HepG2 (cell line): ENCODE data around the gene TBC1D30.

Source experiments
- BCLAF1 ChIP-seq: fragments of 450-650 bp; IDR thresholded peaks from 2 replicates; pipeline ENCODE4 v1.6.1; 2017; ENCODE audit warnings: mild to moderate bottlenecking
- CCAR2 ChIP-seq: fragments of 200-400 bp; formaldehyde crosslinking; optimal IDR thresholded peaks from 2 replicates; pipeline ENCODE3; 2018; ENCODE audit warnings: low read depth, mild to moderate bottlenecking, low read length, moderate library complexity
- ELF1 ChIP-seq: sonication (generic); formaldehyde crosslinking; IDR thresholded peaks from 2 replicates; pipeline ENCODE4 v1.4.0; 2020; ENCODE audit warnings: missing genetic modification reagents
- GTF2F1 ChIP-seq: fragments of 150-350 bp; IDR thresholded peaks from 2 replicates; pipeline ENCODE4 v1.6.1; 2014; ENCODE audit warnings: low read length
- HNRNPL ChIP-seq: fragments of 200-400 bp; formaldehyde crosslinking; IDR thresholded peaks from 2 replicates; pipeline ENCODE4 v1.6.1; 2017; ENCODE audit warnings: mild to moderate bottlenecking, low read depth, low read length
- MXI1 ChIP-seq: IDR thresholded peaks from 3 replicates; pipeline ENCODE4 v1.6.1; 2012; ENCODE audit warnings: low read depth, low read length, inconsistent platforms, borderline replicate concordance
- POLR2AphosphoS5 ChIP-seq: IDR thresholded peaks from 2 replicates; pipeline ENCODE4 v1.6.1; 2012; ENCODE audit warnings: low read depth, low read length
- SP1 ChIP-seq, 2 experiments: fragments of 450-650 bp in 1 of 2; sonication (generic) in 1 of 2; formaldehyde crosslinking in 1 of 2; IDR thresholded peaks; 2 replicates each; pipeline versions ENCODE4 v1.4.0 to v1.6.1; 2016 to 2020; ENCODE audit warnings: missing genetic modification reagents in 1 of 2
- YY1 ChIP-seq: IDR thresholded peaks from 2 replicates; pipeline ENCODE4 v1.6.1; 2011; ENCODE audit warnings: low read length, low read depth, moderate library complexity, mild to moderate bottlenecking; ENCODE audit not compliant: insufficient read depth, insufficient replicate concordance
- ZBTB20 ChIP-seq: sonication (generic); formaldehyde crosslinking; IDR thresholded peaks from 2 replicates; pipeline ENCODE4 v1.8.1; 2023; ENCODE audit warnings: missing genetic modification reagents, low read depth, mild to moderate bottlenecking, borderline replicate concordance
- ZNF547 ChIP-seq: sonication (generic); formaldehyde crosslinking; IDR thresholded peaks from 2 replicates; pipeline ENCODE4 v1.5.1; 2020; ENCODE audit warnings: mild to moderate bottlenecking, missing genetic modification reagents
- TF ChIP-seq, protein P1 (sequence below): sonication (generic); formaldehyde crosslinking; IDR thresholded peaks from 2 replicates; pipeline ENCODE4 v1.5.0; 2020; ENCODE audit warnings: mild to moderate bottlenecking, missing genetic modification reagents, moderate library complexity
- TF ChIP-seq, protein P2 (sequence below): sonication (generic); formaldehyde crosslinking; IDR thresholded peaks from 2 replicates; pipeline ENCODE4 v1.4.0; 2020; ENCODE audit warnings: missing genetic modification reagents

DNA sequence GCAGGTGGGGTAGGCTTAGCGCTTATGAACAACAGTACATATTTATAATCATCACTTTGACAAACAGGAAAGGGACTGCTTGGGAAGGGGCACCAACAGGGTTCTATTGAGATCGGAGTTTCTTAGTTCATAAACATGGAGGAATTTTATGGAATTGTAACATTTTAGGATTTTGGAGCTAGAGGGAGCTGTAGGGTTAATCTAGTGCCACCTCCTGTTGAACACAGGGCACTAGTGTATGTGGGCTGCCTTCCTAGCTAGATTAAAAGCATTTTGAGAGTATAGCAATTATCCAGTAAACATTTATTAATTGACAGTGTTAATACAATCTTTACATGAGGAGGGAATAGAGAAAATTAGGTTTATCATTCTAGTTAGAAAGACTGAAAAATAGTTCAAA lies 23.1 kb upstream of the TBC1D30 start:
- TF ChIP-seq ZBTB20 (CRISPR knock-in tag) (no peak), CCAR2 (no peak), ZNF547 (no peak), YY1 (no peak), MXI1 (no peak), GTF2F1 (no peak), POLR2AphosphoS5 (no peak), HNRNPL (no peak), SP1 (IDR thresholded peaks at IDR 0.05) (no peak), SP1 (CRISPR knock-in tag; IDR thresholded peaks at IDR 0.05) (no peak), BCLAF1 (no peak), ELF1 (CRISPR knock-in tag) (no peak)
- TF ChIP-seq, protein P1, sequence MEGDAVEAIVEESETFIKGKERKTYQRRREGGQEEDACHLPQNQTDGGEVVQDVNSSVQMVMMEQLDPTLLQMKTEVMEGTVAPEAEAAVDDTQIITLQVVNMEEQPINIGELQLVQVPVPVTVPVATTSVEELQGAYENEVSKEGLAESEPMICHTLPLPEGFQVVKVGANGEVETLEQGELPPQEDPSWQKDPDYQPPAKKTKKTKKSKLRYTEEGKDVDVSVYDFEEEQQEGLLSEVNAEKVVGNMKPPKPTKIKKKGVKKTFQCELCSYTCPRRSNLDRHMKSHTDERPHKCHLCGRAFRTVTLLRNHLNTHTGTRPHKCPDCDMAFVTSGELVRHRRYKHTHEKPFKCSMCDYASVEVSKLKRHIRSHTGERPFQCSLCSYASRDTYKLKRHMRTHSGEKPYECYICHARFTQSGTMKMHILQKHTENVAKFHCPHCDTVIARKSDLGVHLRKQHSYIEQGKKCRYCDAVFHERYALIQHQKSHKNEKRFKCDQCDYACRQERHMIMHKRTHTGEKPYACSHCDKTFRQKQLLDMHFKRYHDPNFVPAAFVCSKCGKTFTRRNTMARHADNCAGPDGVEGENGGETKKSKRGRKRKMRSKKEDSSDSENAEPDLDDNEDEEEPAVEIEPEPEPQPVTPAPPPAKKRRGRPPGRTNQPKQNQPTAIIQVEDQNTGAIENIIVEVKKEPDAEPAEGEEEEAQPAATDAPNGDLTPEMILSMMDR, result no peak
- TF ChIP-seq, protein P2, sequence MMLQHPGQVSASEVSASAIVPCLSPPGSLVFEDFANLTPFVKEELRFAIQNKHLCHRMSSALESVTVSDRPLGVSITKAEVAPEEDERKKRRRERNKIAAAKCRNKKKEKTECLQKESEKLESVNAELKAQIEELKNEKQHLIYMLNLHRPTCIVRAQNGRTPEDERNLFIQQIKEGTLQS, result no peak
